ENCODE measurements around the gene CSPG4.
"Not testable (repeated sequence)": the region's sequence is repeated elsewhere in the genome, so short reads cannot be mapped to it uniquely, and the experiment has no call there.

CSPG4 gene

GRCh38 chr15:75704263-75704615 is 8.4 kb downstream of the CSPG4 start:
- Histone ChIP-seq H2BK12ac (ENCODE audit: low read length) (no peak overlapping the region), H3K36me3 (replicated peaks in 1 of 2; ENCODE audit: control insufficient read depth in 2 of 2, insufficient read depth in 2 of 2, low read length in 2 of 2) (no peaks in the 10 kb centered on the region), H3K4me1 (ENCODE audit: control insufficient read depth in 2 of 2, insufficient read depth in 1 of 2, low read depth in 1 of 2, low read length in 2 of 2) (peaks cover 0 to 8% of the 10 kb centered on the region in 2 donors), H2BK15ac (ENCODE audit: low read length) (no peak overlapping the region), H2AK5ac (ENCODE audit: low read depth, low read length) (no peak overlapping the region), H3K23ac (ENCODE audit: low read depth, low read length, poor library complexity) (no peak overlapping the region), H2AFZ (ENCODE audit: low read length) (no peak overlapping the region), H3K4me3 (ENCODE audit: low read length in 2 of 2) (no peak overlapping the region), H3K79me1 (ENCODE audit: low read depth, low read length) (no peaks in the 10 kb centered on the region), H4K8ac (ENCODE audit: low read depth, low read length) (no peak overlapping the region), H3K9ac (ENCODE audit: low read depth, low read length, poor library complexity) (no peak overlapping the region), H3K27me3 (ENCODE audit: control insufficient read depth in 3 of 3, insufficient read depth in 3 of 3, low read depth in 1 of 3, low read length in 3 of 3) (peaks cover 0 to 7% (median 0%) of the 10 kb centered on the region in 3 experiments), H4K91ac (ENCODE audit: low read depth, low read length, poor library complexity) (no peak overlapping the region), H2BK5ac (ENCODE audit: low read length) (no peak overlapping the region), H3K18ac (ENCODE audit: low read length) (no peak overlapping the region), H2BK120ac (ENCODE audit: low read depth, low read length) (no peak overlapping the region), H3K27ac (replicated peaks; ENCODE audit: low read length) (no peak overlapping the region), H3K14ac (ENCODE audit: low read length) (no peak overlapping the region), H3K4ac (ENCODE audit: low read length) (no peak overlapping the region), H3K9me3 (replicated peaks in 1 of 2; ENCODE audit: control insufficient read depth in 2 of 2, insufficient read depth in 1 of 2, low read depth in 1 of 2, low read length in 2 of 2) (no peaks in the 10 kb centered on the region), H3K4me2 (ENCODE audit: insufficient read depth, low read length, poor library complexity, severe bottlenecking) (no peak overlapping the region)
- DNase-seq (ENCODE audit: low spot score), result no peak
- WGBS, 2 donors (ENCODE audit: extremely low coverage in 2 of 2, insufficient read length in 2 of 2, insufficient replicate concordance in 1 of 2), result no CpG with 5 or more reads among the region's 6 CpGs

- not testable (repeated sequence) for H3K27ac ChIP-seq (replicated peaks; ENCODE audit: low read length)
- WGBS, 2 donors (ENCODE audit: extremely low coverage in 2 of 2, insufficient read length in 2 of 2, insufficient replicate concordance in 1 of 2), result no CpG with 5 or more reads among the region's 18 CpGs
These were observed 9.0 kb downstream of the CSPG4 start for GRCh38 chr15:75703440-75704262.

GRCh38 chr15:75702436-75702835 is 10.2 kb downstream of the CSPG4 start:
- H3K27ac ChIP-seq (replicated peaks; ENCODE audit: low read length), result no peak overlapping the region
- H3K27me3 ChIP-seq (ENCODE audit: control insufficient read depth in 3 of 3, insufficient read depth in 3 of 3, low read depth in 1 of 3, low read length in 3 of 3), result peaks cover 0 to 11% (median 0%) of the 10 kb centered on the region in 3 experiments
- no peak overlapping the region for H3K4me2 ChIP-seq (ENCODE audit: insufficient read depth, low read length, poor library complexity, severe bottlenecking)
- no CpG with 5 or more reads among the region's 6 CpGs for WGBS, 2 donors (ENCODE audit: extremely low coverage in 2 of 2, insufficient read length in 2 of 2, insufficient replicate concordance in 1 of 2)
- no peak overlapping the region for H3K23ac ChIP-seq (ENCODE audit: low read depth, low read length, poor library complexity)
- no peak overlapping the region for H3K4ac ChIP-seq (ENCODE audit: low read length)
- H2BK5ac ChIP-seq (ENCODE audit: low read length), result peak overlapping the region; percentile 71
- no peak for DNase-seq (ENCODE audit: low spot score)
- H4K8ac ChIP-seq (ENCODE audit: low read depth, low read length), result no peak overlapping the region
- no peak overlapping the region for H3K14ac ChIP-seq (ENCODE audit: low read length)
- no peak overlapping the region for H2AFZ ChIP-seq (ENCODE audit: low read length)
- no peak overlapping the region for H3K9ac ChIP-seq (ENCODE audit: low read depth, low read length, poor library complexity)
- H2AK5ac ChIP-seq (ENCODE audit: low read depth, low read length), result peak overlapping the region; percentile 56
- no peak overlapping the region for H3K18ac ChIP-seq (ENCODE audit: low read length)
- H2BK120ac ChIP-seq (ENCODE audit: low read depth, low read length), result no peak overlapping the region
- no peak overlapping the region for H3K4me3 ChIP-seq (ENCODE audit: low read length in 2 of 2)
- peaks cover 0 to 8% of the 10 kb centered on the region in 2 donors for H3K4me1 ChIP-seq (ENCODE audit: control insufficient read depth in 2 of 2, insufficient read depth in 1 of 2, low read depth in 1 of 2, low read length in 2 of 2)
- no peaks in the 10 kb centered on the region for H3K36me3 ChIP-seq (replicated peaks in 1 of 2; ENCODE audit: control insufficient read depth in 2 of 2, insufficient read depth in 2 of 2, low read length in 2 of 2)
- H3K79me1 ChIP-seq (ENCODE audit: low read depth, low read length), result no peaks in the 10 kb centered on the region
- H4K91ac ChIP-seq (ENCODE audit: low read depth, low read length, poor library complexity), result no peak overlapping the region
- H2BK12ac ChIP-seq (ENCODE audit: low read length), result no peak overlapping the region
- no peak overlapping the region for H2BK15ac ChIP-seq (ENCODE audit: low read length)
- H3K9me3 ChIP-seq (replicated peaks in 1 of 2; ENCODE audit: control insufficient read depth in 2 of 2, insufficient read depth in 1 of 2, low read depth in 1 of 2, low read length in 2 of 2), result no peaks in the 10 kb centered on the region

More at GRCh38 chr15:75703440-75704262, 9.0 kb downstream of the CSPG4 start:
- not testable (repeated sequence) for H2BK12ac ChIP-seq (ENCODE audit: low read length); H3K18ac ChIP-seq (ENCODE audit: low read length); H4K91ac ChIP-seq (ENCODE audit: low read depth, low read length, poor library complexity); H2AFZ ChIP-seq (ENCODE audit: low read length); H4K8ac ChIP-seq (ENCODE audit: low read depth, low read length); DNase-seq (ENCODE audit: low spot score); H3K4me3 ChIP-seq (ENCODE audit: low read length in 2 of 2); H2BK15ac ChIP-seq (ENCODE audit: low read length); H3K27me3 ChIP-seq (ENCODE audit: control insufficient read depth in 3 of 3, insufficient read depth in 3 of 3, low read depth in 1 of 3, low read length in 3 of 3); H2BK120ac ChIP-seq (ENCODE audit: low read depth, low read length); H3K4me1 ChIP-seq (ENCODE audit: control insufficient read depth in 2 of 2, insufficient read depth in 1 of 2, low read depth in 1 of 2, low read length in 2 of 2); H3K14ac ChIP-seq (ENCODE audit: low read length); H3K79me1 ChIP-seq (ENCODE audit: low read depth, low read length); H3K4ac ChIP-seq (ENCODE audit: low read length); H3K4me2 ChIP-seq (ENCODE audit: insufficient read depth, low read length, poor library complexity, severe bottlenecking); H3K36me3 ChIP-seq (replicated peaks in 1 of 2; ENCODE audit: control insufficient read depth in 2 of 2, insufficient read depth in 2 of 2, low read length in 2 of 2); H2AK5ac ChIP-seq (ENCODE audit: low read depth, low read length); H2BK5ac ChIP-seq (ENCODE audit: low read length); H3K9me3 ChIP-seq (replicated peaks in 1 of 2; ENCODE audit: control insufficient read depth in 2 of 2, insufficient read depth in 1 of 2, low read depth in 1 of 2, low read length in 2 of 2); H3K9ac ChIP-seq (ENCODE audit: low read depth, low read length, poor library complexity); H3K23ac ChIP-seq (ENCODE audit: low read depth, low read length, poor library complexity)

- not testable (repeated sequence) for DNase-seq (ENCODE audit: low spot score); H3K23ac ChIP-seq (ENCODE audit: low read depth, low read length, poor library complexity); H4K91ac ChIP-seq (ENCODE audit: low read depth, low read length, poor library complexity); H3K79me1 ChIP-seq (ENCODE audit: low read depth, low read length); H3K18ac ChIP-seq (ENCODE audit: low read length); H3K4me3 ChIP-seq (ENCODE audit: low read length in 2 of 2); H3K9me3 ChIP-seq (replicated peaks in 1 of 2; ENCODE audit: control insufficient read depth in 2 of 2, insufficient read depth in 1 of 2, low read depth in 1 of 2, low read length in 2 of 2); H2BK120ac ChIP-seq (ENCODE audit: low read depth, low read length); H4K8ac ChIP-seq (ENCODE audit: low read depth, low read length); H3K9ac ChIP-seq (ENCODE audit: low read depth, low read length, poor library complexity); H2AFZ ChIP-seq (ENCODE audit: low read length); H2BK12ac ChIP-seq (ENCODE audit: low read length); H3K36me3 ChIP-seq (replicated peaks in 1 of 2; ENCODE audit: control insufficient read depth in 2 of 2, insufficient read depth in 2 of 2, low read length in 2 of 2); H2BK5ac ChIP-seq (ENCODE audit: low read length); H3K14ac ChIP-seq (ENCODE audit: low read length); H3K27ac ChIP-seq (replicated peaks; ENCODE audit: low read length); H2BK15ac ChIP-seq (ENCODE audit: low read length); H3K4ac ChIP-seq (ENCODE audit: low read length); H3K4me2 ChIP-seq (ENCODE audit: insufficient read depth, low read length, poor library complexity, severe bottlenecking)
- Histone ChIP-seq H2AK5ac (ENCODE audit: low read depth, low read length) (peak overlapping the region; percentile 8), H3K27me3 (ENCODE audit: control insufficient read depth in 3 of 3, insufficient read depth in 3 of 3, low read depth in 1 of 3, low read length in 3 of 3) (peaks cover 0 to 18% (median 0%) of the 10 kb centered on the region in 3 experiments), H3K4me1 (ENCODE audit: control insufficient read depth in 2 of 2, insufficient read depth in 1 of 2, low read depth in 1 of 2, low read length in 2 of 2) (peaks cover 0 to 14% of the 10 kb centered on the region in 2 donors)
- WGBS, 2 donors (ENCODE audit: extremely low coverage in 2 of 2, insufficient read length in 2 of 2, insufficient replicate concordance in 1 of 2), result no CpG with 5 or more reads among the region's 13 CpGs
These were observed 11.3 kb downstream of the CSPG4 start for GRCh38 chr15:75701071-75702003.

Data from neuronal stem cell (in vitro differentiated cells).